Ovary (tissue), 3 donors: ENCODE results near the gene NRXN3.

Experiments used
- EP300 ChIP-seq: sonication (generic); formaldehyde crosslinking; IDR thresholded peaks from one replicate; pipeline ENCODE4 v1.6.1; 2017; ENCODE audit warnings: antibody characterized with exemption
- POLR2A ChIP-seq: fragments of 450-650 bp; IDR thresholded peaks from one replicate; pipeline ENCODE4 v1.6.1; 2017; ENCODE audit warnings: antibody characterized with exemption, mild to moderate bottlenecking, moderate library complexity
- TF ChIP-seq, protein P1 (sequence below), 3 donors: fragments of 450-650 bp in 2 of 3; fragments of 200-600 bp in 1 of 3; IDR thresholded peaks; one replicate each; pipeline versions ENCODE4 v1.5.1 to v1.8.0; 2016 to 2022; ENCODE audit warnings: antibody characterized with exemption in 3 of 3, mild to moderate bottlenecking in 1 of 3
- donor health status: DM: no; HTN: no; CAD: no.

DNA sequence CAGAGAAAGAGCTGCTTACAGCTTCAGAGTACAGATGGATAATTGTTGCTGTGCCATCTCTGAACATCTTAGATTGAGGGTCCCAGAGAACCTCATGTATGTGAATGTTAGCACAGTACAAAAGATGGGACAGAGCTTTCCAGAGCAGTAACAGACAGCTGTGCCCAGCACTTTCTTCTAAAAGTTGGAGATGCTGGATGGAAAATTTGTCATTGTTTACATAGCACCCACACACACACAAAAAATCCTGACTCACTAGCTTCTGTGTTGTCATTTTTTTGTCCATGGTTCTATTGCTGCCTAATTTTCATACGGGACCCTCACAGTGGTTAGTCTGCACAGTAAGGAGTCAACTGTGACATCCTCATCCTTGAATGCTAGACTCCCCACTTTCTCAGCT lies 1666.4 kb downstream of the NRXN3 start:
- TF ChIP-seq, protein P1, sequence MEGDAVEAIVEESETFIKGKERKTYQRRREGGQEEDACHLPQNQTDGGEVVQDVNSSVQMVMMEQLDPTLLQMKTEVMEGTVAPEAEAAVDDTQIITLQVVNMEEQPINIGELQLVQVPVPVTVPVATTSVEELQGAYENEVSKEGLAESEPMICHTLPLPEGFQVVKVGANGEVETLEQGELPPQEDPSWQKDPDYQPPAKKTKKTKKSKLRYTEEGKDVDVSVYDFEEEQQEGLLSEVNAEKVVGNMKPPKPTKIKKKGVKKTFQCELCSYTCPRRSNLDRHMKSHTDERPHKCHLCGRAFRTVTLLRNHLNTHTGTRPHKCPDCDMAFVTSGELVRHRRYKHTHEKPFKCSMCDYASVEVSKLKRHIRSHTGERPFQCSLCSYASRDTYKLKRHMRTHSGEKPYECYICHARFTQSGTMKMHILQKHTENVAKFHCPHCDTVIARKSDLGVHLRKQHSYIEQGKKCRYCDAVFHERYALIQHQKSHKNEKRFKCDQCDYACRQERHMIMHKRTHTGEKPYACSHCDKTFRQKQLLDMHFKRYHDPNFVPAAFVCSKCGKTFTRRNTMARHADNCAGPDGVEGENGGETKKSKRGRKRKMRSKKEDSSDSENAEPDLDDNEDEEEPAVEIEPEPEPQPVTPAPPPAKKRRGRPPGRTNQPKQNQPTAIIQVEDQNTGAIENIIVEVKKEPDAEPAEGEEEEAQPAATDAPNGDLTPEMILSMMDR (IDR thresholded peaks at IDR 0.05) = no peak
- no peak for TF ChIP-seq EP300
- no peak for TF ChIP-seq POLR2A
